ENCODE data around the gene DDX46. TPM values are rescaled to one million over a fixed set of nuclear protein-coding genes. Genes with fewer than 3 reads are reported as not detected.

DDX46 gene
- total RNA-seq, 2 experiments from 2014 or later: 35.5 to 35.8 TPM

GRCh38 chr5:134769206-134769605 is 10.6 kb downstream of the DDX46 start:
- Histone ChIP-seq H3K27me3 (ENCODE audit: control insufficient read depth in 1 of 2, insufficient read depth in 2 of 2, low read length in 2 of 2) (no peaks in the 10 kb centered on the region), H3K9me3 (ENCODE audit: control insufficient read depth in 1 of 2, insufficient read depth in 1 of 2, low read length in 2 of 2) (no peaks in the 10 kb centered on the region), H3K36me3 (ENCODE audit: insufficient read depth, low read length) (peaks cover 83% of the 10 kb centered on the region), H3K4me3 (ENCODE audit: low read length) (no peak overlapping the region), H3K27ac (ENCODE audit: low read depth in 1 of 2, low read length in 2 of 2) (no peak overlapping the region), H3K4me1 (ENCODE audit: insufficient read depth, low read length) (no peaks in the 10 kb centered on the region)
- peaks cover 88% of the 10 kb centered on the region for H3K36me3 Mint-ChIP-seq (ENCODE audit: low read depth)
- H3K4me1 Mint-ChIP-seq (ENCODE audit: low read depth): no peaks in the 10 kb centered on the region
- ATAC-seq (ENCODE audit: poor library complexity) (no peak), DNase-seq (no peak)
- no peaks in the 10 kb centered on the region for H3K27me3 Mint-ChIP-seq
- intact Hi-C loops (cut with DNase I, micrococcal nuclease): no loop called here
- ChIA-PET CTCF (interaction anchor here (0.7 to 0.9 kb wide), 2 partner anchors 10 to 531 kb away, joined by 4 to 5 read pairs; partner anchors contain the start of gene DDX46), POLR2A (no interaction called here)
- no peak overlapping the region for H3K27ac Mint-ChIP-seq
- no peak for TF ChIP-seq CTCF (IDR thresholded peaks at IDR 0.05)
- no peaks in the 10 kb centered on the region for H3K9me3 Mint-ChIP-seq
- H3K4me3 Mint-ChIP-seq: no peak overlapping the region

- no peak for TF ChIP-seq CTCF (IDR thresholded peaks at IDR 0.05)
- DNase-seq: no peak
- H3K9me3 Mint-ChIP-seq: no peaks in the 10 kb centered on the region
- Histone ChIP-seq H3K4me1 (ENCODE audit: insufficient read depth, low read length) (no peaks in the 10 kb centered on the region), H3K36me3 (ENCODE audit: insufficient read depth, low read length) (peaks cover 79% of the 10 kb centered on the region), H3K27ac (ENCODE audit: low read depth in 1 of 2, low read length in 2 of 2) (no peak overlapping the region), H3K27me3 (ENCODE audit: control insufficient read depth in 1 of 2, insufficient read depth in 2 of 2, low read length in 2 of 2) (no peaks in the 10 kb centered on the region), H3K9me3 (ENCODE audit: control insufficient read depth in 1 of 2, insufficient read depth in 1 of 2, low read length in 2 of 2) (no peaks in the 10 kb centered on the region), H3K4me3 (ENCODE audit: low read length) (no peak overlapping the region)
- no peaks in the 10 kb centered on the region for H3K4me1 Mint-ChIP-seq (ENCODE audit: low read depth)
- no peak overlapping the region for H3K27ac Mint-ChIP-seq
- POLR2A ChIA-PET: no interaction called here
- no peak for ATAC-seq (ENCODE audit: poor library complexity)
- no peak overlapping the region for H3K4me3 Mint-ChIP-seq
- intact Hi-C loops (cut with DNase I, micrococcal nuclease): no loop called here
- H3K36me3 Mint-ChIP-seq (ENCODE audit: low read depth): peaks cover 91% of the 10 kb centered on the region
- CTCF ChIA-PET: no interaction called here
- no peaks in the 10 kb centered on the region for H3K27me3 Mint-ChIP-seq
Measured at GRCh38 chr5:134772461-134773125, 14.0 kb downstream of the DDX46 start.

- DNase-seq (no peak), ATAC-seq (ENCODE audit: poor library complexity) (no peak)
- Mint-ChIP-seq H3K9me3 (no peaks in the 10 kb centered on the region), H3K4me3 (no peak overlapping the region), H3K27me3 (no peaks in the 10 kb centered on the region), H3K4me1 (ENCODE audit: low read depth) (no peaks in the 10 kb centered on the region), H3K27ac (no peak overlapping the region), H3K36me3 (ENCODE audit: low read depth) (peaks cover 81% of the 10 kb centered on the region)
- POLR2A ChIA-PET: interaction anchor here (0.7 kb wide), 1 partner anchor 130 kb away, joined by 4 read pairs; no protein-coding TSS in a partner anchor
- TF ChIP-seq CTCF (IDR thresholded peaks at IDR 0.05): no peak
- no peaks in the 10 kb centered on the region for H3K9me3 ChIP-seq (ENCODE audit: control insufficient read depth in 1 of 2, insufficient read depth in 1 of 2, low read length in 2 of 2)
- H3K27ac ChIP-seq (ENCODE audit: low read depth in 1 of 2, low read length in 2 of 2): no peak overlapping the region
- peaks cover 83% of the 10 kb centered on the region for H3K36me3 ChIP-seq (ENCODE audit: insufficient read depth, low read length)
- CTCF ChIA-PET: no interaction called here
- no peak overlapping the region for H3K4me3 ChIP-seq (ENCODE audit: low read length)
- intact Hi-C loops (cut with DNase I, micrococcal nuclease): no loop called here
- no peaks in the 10 kb centered on the region for H3K4me1 ChIP-seq (ENCODE audit: insufficient read depth, low read length)
- H3K27me3 ChIP-seq (ENCODE audit: control insufficient read depth in 1 of 2, insufficient read depth in 2 of 2, low read length in 2 of 2): no peaks in the 10 kb centered on the region
Measured at GRCh38 chr5:134777366-134777765, 18.8 kb downstream of the DDX46 start.
